RKO (cell line): ENCODE results near the gene ENTREP3.
A peak's percentile ranks its signal among the peaks of the same experiment; 100 is the strongest.
"Not testable (repeated sequence)": the region's sequence is repeated elsewhere in the genome, so short reads cannot be mapped to it uniquely, and the experiment has no call there.

Experiments
- DNase-seq: peaks from one replicate; pipeline ENCODE4 v3.0.0-alpha.2; 2016; ENCODE audit warnings: low spot score

The ENTREP3 gene, protein sequence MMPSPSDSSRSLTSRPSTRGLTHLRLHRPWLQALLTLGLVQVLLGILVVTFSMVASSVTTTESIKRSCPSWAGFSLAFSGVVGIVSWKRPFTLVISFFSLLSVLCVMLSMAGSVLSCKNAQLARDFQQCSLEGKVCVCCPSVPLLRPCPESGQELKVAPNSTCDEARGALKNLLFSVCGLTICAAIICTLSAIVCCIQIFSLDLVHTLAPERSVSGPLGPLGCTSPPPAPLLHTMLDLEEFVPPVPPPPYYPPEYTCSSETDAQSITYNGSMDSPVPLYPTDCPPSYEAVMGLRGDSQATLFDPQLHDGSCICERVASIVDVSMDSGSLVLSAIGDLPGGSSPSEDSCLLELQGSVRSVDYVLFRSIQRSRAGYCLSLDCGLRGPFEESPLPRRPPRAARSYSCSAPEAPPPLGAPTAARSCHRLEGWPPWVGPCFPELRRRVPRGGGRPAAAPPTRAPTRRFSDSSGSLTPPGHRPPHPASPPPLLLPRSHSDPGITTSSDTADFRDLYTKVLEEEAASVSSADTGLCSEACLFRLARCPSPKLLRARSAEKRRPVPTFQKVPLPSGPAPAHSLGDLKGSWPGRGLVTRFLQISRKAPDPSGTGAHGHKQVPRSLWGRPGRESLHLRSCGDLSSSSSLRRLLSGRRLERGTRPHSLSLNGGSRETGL

DNA sequence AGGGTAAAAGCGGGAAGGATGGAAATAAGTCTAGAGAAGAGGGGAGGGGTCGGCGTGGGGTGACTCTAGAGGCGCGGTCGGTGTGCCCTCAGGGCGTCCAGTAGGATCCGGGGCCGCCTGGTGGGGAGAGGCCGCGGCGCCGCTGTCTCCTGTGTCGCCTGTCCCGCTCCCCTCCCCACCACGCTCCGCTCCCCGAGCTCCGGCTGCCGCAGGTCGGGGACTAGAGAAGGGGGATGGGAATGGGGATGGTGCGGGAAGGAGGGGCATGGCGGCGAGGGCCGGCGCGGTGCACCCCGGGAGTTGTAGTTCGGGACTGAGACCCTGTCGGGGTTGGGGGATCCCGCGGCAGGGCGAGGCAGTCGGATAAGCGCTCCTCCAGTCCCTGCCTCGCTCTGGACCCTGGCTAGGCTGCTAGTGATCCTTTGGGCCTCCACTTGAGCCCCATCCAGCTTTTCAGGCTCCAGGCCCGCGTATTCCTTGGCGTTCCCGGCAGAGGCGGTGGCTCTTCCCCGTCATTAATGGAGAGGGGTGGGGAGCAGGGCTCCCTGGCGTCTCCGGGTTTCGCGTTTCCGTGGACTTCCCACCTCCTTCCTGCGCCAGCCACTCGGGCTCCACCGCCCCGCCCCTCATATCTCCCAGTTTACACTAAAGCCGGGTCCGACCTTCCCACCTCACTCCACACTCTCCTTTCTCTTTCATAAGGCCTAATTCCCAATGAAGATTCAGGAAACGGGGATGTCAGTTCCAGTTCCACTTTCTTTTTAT lies at the start of gene ENTREP3:
Gene ENTREP3 (minus strand): TSS at position 241 of the 765 bp plus-strand sequence. CDS start 606 bp downstream, outside the sequence.
- peak; percentile 74 for DNase-seq

DNA sequence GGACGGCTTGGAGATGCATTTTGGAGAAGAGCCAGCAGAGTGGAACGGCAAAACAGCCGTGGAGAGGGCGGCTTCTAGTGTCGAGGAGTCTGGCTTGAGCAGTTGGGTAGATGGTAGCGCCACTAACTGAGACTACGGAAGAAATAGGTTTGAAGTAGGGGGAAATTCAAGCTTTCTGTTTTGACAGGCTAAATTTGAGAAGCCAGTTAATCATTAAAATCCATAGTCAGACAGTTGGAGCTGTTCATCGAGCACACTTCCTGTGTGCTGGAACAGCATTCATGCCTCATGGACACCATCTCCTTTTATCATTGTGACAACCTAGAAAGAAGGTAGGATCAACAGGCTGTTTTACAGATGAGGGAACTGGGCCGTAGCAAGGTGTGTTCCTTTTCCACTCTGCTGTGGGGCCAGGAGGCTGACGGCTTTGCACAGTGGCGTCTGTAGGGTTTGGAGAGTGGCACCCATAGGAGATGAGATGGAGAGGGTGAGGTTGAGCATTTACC lies 49.3 kb upstream of the ENTREP3 start:
- no peak for DNase-seq

- DNase-seq: no peak
Observed at GRCh38 chr1:155301342-155301841, 46.1 kb upstream of the ENTREP3 start, which contains the start of gene PKLR. TSS of gene PKLR (minus strand) at chr1:155301438. CDS start at chr1:155301395, 43 bp downstream.

GRCh38 chr1:155300553-155301329 lies 45.5 kb upstream of the ENTREP3 start:
- no peak for DNase-seq

GRCh38 chr1:155300024-155300423 lies 44.7 kb upstream of the ENTREP3 start:
- no peak for DNase-seq

DNA sequence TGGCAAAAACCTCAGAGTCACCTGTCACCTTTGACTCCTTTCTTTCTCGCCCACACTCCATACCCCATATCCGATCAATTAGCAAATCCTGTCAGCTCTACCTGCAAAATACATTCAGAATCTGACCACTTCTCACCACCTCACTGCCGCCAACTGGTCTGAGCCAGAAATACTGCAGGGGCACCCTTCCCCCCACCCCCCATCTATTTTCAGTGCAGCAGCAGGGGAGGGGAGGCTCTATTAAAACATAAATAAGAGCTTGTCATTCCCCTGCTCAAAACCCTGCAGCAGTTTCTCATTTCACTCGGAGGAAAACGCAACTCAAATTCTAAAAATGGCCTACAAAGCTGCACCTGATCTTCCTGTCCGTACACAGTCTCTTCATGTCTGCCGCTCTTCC lies 42.1 kb upstream of the ENTREP3 start:
- no peak for DNase-seq

DNA sequence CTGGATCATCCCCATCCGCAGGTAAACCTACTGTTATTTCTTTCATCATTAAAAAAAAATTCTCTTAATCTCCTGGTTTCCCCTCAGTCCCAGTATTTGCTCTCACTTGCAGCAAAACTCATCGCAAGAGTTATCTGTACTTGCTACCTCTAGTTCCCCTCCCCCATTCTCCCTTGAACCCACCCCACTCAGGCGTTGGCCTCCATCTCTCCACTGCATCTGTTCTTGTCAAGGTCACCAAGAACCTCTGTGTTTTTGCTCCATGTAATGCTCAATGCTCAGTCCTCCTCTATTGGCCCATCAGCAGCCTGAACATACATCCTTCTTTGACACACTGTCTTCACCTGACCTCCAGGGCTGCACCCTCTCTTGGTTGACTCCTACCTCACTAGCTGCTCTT lies 41.4 kb upstream of the ENTREP3 start:
- DNase-seq: no peak

GRCh38 chr1:155295942-155296267 lies 40.6 kb upstream of the ENTREP3 start:
- DNase-seq: no peak

- DNase-seq: no peak
Observed at GRCh38 chr1:155295183-155295941, 40.1 kb upstream of the ENTREP3 start.

- DNase-seq: no peak
Observed at GRCh38 chr1:155294520-155295182, 39.4 kb upstream of the ENTREP3 start.

DNA sequence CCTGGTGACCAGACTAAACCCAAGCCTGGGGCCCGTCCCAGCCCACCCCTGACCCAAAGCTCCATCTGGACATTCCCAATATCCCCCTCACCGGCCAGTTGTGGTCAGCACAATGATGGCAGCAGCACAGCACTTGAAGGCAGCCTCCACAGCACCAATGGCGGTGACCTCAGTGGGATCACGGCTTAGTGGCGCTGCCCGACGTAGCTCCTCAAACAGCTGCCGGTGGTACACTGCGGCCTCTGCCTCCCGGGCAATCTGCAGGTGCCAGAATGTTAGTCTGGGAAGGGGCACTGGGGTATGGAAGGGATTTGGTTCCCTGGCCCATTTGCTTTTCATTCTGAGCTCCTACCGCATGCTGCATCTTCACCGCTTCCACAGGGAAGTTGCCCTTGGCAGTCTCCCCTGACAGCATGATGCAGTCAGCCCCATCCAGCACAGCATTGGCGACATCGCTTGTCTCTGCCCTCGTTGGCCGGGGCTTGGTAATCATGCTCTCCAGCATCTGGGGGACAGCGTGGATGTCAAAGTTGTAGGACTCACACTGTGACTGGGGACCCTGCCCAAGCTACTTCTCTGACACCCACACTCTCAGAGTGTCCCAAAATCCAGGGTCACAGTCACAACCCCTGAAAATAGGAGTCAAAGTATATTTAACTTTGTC lies 37.9 kb upstream of the ENTREP3 start:
- no peak for DNase-seq

DNA sequence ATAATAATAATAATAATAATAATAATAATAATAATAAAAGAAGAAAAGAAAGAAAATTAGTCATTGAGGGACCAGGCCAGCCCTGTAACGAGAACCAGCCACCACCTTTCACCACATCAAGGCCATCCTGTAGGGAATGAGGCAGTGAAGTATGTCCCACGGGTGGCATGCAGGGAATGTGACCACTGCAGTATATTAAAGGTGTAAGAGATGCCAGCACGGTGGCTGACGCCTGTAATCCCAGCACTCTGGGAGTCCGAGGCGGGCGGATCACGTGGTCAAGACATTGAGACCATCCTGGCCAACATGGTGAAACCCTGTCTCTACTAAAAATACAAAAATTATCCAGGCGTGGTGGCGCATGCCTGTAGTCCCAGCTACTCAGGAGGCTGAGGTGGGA lies 35.7 kb upstream of the ENTREP3 start:
- not testable (repeated sequence) for DNase-seq

GRCh38 chr1:155287987-155288543 lies 32.8 kb upstream of the ENTREP3 start:
- DNase-seq: no peak

GRCh38 chr1:155286544-155286943 lies 31.3 kb upstream of the ENTREP3 start:
- no peak for DNase-seq

GRCh38 chr1:155285631-155286044 lies 30.4 kb upstream of the ENTREP3 start:
- no peak for DNase-seq

GRCh38 chr1:155285063-155285462 lies 29.8 kb upstream of the ENTREP3 start:
- no peak for DNase-seq

DNA sequence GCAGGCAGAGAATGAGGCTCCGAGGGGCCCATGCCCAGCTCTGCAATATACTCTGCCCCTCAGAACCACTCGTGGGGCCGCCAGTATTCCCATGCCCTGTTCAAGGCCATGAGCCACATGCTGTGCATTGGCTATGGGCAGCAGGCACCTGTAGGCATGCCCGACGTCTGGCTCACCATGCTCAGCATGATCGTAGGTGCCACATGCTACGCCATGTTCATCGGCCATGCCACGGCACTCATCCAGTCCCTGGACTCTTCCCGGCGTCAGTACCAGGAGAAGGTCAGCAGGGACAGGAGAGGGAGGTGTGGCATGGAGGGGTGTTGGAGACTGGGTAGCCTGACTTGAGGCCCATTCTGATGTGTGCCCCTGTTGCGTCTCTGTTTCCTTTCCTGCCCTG lies 29.2 kb upstream of the ENTREP3 start:
- no peak for DNase-seq

GRCh38 chr1:155282488-155283091 lies 27.3 kb upstream of the ENTREP3 start:
- no peak for DNase-seq

- DNase-seq: no peak
Observed at GRCh38 chr1:155279268-155279667, 24.0 kb upstream of the ENTREP3 start.
